Suppressor macrophage treated with lipopolysaccharide for 1 hour (primary cell): ENCODE measurements around the gene PALLD.
A peak's percentile ranks its signal among the peaks of the same experiment; 100 is the strongest.
"Not testable (repeated sequence)": the region's sequence is repeated elsewhere in the genome, so short reads cannot be mapped to it uniquely, and the experiment has no call there.

ENCODE experiments used
- DNase-seq, 3 donors: peaks; one replicate each; pipeline ENCODE4 v3.0.0-alpha.2; 2020 to 2022

PALLD gene

DNA sequence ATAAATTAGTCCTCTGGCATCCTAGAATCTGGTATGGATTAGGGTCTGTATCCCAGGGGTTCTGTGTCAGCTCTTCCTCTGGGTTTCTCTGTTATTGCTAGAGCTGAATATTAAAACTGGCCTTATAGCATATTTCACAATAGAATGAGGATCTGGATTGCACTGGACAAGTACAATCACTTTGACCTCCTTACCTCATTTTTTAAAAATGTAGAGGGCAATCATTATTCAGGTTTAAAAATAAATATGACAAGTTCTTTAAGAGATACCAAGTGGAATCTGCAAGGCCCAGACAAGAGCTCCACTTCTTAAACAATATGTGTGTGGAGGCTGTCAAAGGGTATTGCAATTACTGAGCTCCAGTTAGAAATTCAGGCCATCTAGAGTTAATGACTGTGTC is 1.4 kb downstream of the PALLD start:
- DNase-seq = peak in 1 of 3 donors; percentile 28

DNA sequence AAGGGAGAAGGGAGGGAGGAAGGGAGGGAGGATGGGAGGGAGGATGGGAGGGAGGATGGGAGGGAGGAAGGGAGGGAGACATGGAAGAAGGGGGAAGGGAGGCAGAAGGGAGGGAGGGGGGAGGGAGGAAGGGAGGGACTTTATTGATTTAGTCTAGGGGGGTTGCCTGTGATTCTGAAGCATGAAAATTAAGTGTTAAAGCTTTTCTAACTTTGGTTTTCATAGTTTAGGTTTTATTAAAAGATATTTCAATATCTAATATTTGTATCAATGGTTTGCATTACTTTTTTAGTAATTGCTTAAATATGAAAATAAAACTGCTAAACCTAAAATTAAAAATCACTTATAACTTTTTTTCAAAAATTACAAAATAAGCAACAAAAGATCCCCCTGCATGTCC is 2.4 kb downstream of the PALLD start:
- no peak for DNase-seq

DNA sequence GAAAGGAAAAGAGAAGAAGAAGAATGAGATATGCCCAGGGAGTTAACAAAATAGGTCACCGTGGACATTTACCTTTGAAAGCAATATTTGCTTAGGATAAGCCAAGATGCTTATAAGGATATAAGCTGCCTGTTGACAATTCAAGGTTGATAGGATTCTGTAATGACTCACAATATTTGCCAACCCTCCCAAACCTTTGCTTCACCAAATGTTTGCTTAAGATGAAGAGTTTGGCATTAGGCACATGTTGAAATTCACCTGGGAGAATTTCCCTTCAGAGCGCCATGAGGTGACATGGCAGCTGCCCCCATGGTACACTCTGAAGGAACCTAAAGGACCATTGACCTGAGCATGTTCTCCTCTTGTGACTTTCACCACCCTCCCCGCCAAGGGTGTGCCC is 4.6 kb downstream of the PALLD start:
- no peak for DNase-seq

DNA sequence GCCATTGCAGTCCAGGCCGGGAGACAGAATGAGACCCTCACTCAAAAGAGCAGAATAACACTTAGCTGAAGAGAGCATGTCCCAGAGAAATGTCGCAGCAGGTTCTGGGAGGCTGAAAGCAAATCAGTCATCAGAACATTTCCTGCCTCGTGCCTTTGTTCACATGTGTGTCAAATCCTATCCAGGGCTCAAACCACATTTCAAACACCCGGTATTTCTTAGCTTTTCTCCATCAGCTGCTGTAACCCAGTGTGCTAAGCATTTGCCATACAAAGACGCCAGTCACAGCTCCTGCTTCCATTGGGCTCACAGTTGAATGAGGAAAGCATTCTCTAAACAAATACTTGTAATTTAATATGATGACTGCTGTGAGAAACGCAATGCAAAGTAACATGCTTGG is 6.0 kb downstream of the PALLD start:
- DNase-seq = no peak

DNA sequence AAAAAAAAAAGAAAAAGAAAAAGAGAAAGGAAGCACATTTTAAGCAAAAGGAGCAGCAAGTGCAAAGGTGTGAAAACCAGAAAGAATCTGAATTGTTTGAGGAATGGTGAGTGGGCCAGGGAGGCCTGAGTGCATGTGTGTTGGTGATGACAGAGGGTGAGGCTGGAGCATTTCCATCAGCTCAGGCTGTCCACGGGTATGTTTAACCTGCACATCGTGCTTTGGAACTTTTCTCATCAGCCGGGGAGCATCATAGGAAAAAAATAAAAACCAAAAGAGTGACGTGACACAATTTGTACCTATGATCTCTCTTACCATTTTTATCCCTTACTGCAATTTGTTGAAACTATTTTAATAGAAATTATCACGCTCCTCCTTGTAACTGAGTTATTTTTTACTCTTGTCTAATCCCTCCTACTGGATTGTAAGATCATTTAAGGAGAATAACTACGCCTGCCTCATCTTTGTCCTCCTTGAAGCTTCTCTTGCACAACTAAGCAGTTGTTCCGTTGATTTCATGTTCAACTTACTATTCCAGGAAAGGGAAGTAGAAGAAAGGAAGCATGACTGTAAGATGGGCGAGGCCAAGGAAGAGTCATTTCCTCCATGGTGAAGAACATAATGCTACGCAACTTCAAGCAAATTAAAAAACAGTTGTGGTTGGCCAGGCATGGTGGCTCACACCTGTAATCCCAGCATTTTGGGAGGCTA is 7.0 kb downstream of the PALLD start:
- peak; percentile 85 to 99 (median 95) for DNase-seq

DNA sequence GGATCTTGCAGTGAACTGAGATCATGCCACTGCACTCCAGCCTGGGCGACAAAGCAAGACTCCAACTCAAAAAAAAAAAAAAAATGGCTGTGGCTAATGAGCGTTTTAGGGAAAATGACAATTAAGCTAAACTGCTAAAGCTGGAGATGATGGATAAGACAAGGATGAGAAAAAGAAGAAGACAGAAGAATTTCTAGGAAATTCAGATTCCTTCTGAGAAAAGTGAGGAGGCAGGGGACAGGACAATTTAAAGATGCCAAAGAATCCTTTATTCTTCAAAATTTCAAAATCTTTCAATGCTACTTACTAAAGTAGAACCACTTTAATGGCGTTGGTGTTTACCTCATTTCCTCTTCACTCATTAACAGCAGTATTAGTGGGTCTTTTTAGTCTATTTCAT is 7.7 kb downstream of the PALLD start:
- DNase-seq = no peak

DNA sequence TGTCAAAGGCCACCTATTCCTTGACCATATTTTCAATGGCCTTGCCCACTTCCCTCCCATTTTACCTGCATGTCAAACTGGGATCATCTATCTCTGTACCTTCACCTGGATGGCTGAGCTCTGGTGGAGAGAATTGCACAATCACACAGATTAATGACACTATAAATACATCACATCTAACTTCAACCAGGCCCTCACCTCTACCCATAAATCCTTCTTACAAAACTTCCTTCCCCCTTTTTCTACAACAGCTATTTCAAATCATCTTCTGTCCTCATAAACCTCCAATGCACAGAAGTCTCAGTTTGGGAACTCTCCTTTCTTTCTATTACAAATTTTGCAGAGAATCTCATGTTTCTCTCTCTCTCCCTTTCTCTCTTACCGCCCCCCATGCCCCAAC is 9.2 kb downstream of the PALLD start:
- peak in 2 of 3 donors; percentile 26 to 32 for DNase-seq

DNA sequence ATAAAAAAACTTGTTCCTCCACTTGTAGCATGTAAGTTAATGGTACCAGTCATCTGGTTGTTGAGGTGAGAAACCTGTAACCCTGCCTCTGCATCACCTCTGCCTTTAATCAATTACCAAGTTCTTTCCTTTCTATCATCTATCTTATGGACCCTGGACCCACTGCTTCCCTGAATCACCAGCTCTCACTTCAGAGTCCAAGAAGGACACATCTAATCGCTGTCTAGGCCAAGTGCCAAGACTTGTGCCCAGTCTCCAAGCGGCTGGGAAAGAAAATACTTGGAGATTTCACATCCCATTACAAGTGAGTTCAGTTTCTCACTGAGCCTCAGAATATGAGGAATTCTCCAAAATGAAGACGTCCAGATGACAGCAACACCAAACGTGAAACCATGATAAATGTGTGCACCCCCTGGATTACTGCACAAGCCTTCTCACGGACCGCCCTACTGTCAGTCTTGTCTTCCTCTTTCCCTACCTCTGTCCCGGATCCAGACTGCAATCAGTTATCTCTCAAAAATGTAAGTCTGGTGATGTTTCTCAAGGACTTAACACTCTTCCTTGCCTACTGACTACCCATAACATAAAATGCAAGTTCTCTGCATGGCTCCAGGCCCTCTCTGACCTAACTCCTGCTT is 10.4 kb downstream of the PALLD start:
- peak in 1 of 3 donors; percentile 49 for DNase-seq

DNA sequence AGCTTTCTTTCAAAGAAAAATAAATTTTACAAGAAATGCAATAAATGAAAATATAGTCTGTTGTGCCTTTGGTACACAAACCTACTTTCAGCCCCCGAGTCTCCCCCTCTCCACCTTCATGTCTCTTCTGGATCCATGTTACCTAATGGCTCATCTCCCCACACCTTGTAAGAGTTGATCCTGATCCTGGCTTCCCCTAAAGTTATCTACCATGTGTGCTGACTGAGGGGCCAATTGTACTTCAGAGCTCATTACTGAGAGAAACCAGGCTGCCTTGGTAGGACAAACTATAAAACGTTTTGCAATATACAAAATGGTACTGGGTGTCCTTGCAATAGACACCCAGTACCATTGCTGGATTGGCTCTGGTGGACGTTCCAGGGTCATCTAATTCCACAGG is 11.8 kb downstream of the PALLD start:
- DNase-seq = no peak

DNA sequence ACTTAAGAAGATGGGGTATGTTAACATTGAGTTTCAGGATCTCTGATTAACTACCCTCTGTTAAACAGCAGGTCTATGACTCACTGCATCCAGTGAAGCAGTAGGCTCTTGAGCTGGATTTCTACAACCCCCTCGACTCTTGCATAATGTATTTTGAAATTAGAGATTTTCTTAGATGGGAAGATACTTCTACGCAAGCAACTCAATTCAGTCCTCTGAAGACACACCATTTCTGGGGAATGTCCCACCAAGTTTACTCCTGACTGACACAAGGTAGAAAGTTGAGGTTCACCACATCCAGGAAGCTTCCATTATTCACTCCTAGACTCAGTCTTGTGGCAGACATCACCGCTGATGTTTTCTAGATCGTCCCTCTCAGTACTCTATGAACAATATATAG is 12.9 kb downstream of the PALLD start:
- peak; percentile 84 to 99 (median 98) for DNase-seq

DNA sequence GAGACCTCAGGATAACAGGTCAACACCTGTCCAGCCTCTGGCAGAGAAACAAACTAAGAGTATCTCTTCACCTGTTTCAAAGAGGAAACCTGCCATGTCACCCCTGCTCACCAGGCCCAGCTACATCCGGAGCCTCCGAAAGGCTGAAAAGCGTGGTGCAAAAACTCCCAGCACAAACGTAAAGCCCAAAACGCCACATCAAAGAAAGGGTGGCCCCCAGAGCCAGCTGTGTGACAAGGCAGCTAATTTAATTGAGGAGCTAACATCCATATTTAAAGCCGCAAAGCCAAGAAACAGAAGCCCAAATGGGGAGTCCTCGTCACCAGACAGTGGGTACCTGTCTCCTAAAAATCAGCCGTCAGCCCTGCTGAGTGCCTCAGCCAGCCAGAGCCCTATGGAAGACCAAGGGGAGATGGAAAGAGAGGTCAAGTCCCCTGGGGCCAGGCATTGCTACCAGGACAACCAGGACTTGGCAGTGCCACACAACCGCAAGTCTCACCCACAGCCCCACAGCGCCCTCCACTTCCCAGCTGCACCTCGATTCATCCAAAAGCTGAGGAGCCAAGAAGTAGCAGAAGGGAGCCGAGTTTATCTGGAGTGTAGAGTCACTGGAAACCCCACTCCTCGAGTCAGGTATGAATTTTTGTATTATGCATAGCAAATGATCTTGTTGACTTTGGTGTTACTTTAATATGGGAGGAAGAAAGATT is 15.1 kb downstream of the PALLD start:
- no peak for DNase-seq

DNA sequence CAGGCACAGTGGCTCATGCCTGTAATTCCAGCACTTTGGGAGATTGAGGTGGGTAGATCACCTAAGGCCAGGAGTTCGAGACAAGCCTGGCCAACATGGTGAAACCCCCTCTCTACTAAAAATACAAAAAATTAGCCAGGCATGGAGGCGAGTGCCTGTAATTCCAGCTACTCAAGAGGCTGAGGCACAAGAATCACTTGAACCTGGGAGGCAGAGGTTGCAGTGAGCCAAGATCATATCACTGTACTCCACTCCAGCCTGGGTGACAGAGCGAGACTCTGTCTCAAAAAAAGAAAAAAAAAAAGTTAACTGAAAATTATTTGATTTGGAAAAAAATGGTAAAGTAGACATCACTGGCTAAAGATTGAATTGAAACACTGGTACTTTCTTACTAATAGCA is 17.0 kb downstream of the PALLD start:
- not testable (repeated sequence) for DNase-seq

DNA sequence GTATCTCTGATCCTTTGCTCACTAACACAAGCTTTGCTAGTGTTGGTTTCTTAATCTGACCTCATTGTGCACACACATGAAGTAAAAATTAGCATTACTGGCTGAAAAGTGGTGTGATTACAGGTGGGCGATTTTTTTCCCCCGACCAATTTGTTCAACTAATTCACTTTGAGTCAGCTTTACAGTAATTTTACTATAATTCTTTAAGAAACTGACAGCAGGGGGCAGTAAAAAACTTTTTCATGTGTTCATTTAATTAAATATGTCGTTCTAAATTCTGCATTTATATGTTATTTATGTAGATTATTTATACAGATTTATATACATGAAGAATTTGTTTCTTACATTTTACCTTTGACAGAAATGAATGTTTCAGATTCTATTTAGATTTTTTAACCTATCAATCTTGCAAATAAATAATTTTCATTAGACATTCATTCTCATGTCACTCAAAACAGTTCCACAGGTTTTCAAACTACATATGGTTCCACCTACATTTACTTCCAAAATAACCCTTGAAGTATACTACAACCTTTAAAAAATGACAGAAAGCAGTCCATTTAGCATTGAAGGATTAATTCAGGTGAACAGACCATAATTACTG is 17.5 kb downstream of the PALLD start:
- DNase-seq = peak; percentile 67 to 80 (median 78)

DNA sequence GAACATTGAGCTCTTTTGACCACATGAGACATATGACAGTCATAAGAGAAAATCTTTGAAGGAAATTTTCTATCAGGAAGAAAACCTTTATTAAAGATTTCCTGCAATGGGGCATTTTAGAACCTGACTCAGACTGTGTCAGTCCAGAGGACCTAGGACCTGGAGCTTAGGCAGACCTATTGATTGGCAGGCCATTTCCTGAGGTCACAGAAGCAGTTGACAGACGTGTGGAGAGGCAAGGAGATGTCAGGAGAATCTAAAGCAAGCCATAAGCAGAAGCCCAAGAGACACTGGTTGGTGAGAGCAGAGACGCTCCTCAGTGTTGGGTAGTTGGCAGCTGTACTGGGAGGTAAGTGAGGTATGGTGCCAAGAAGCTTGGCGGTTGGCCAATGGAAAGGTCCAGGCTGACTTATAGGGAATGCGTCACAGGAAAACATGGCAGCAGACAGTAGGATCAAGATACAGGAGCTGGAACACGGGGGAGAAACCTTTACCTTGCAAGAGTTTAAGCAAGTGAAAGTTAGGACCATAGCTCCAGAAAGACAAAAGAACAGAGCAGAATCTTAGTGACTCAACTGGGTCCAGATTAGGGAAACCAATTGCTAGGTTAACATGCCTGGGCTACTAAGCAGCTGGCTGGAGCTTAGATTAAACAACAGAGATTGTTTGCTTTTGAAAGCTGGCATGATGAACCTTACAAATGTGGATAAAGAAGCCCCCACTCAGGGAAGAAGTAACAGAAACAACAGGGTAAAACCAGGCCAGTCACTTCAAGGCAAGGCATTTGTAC is 18.6 kb downstream of the PALLD start:
- no peak for DNase-seq

DNA sequence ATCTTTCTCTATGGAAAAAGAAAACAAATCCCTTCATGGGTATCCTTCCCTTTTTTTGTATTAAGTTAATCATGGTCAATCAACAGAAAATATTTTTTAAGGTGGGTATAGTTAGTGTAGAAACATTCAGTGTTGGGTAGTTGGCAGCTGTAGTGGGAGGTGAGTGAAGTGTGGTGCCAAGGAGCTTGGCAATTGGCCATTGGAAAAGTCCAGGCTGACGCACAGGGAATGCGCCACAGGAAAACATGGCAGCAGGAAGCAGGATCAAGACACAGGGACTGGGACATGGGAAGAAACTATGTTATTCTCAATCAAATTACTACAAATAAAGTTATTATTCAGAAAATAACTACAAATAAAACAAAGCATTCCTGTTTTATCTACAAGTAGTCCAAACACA is 20.0 kb downstream of the PALLD start:
- no peak for DNase-seq

DNA sequence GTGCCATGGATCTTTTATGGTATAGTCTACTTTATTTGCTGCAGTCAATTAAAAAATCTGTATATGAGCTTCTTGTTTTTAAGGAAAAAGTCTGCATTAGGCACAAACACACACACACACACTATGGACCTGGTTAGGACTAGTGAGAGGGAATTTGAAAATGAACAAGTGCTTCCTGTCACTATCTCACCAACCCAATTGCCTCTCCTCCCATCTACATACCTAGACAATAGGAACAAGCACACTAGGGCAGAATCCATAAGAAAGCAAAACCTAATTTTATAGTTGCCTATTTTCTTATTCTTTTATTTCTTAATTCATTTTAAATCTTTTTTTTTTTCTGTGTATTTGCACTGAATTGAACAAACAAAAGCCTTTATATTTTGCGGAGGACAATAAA is 22.7 kb downstream of the PALLD start:
- no peak for DNase-seq

DNA sequence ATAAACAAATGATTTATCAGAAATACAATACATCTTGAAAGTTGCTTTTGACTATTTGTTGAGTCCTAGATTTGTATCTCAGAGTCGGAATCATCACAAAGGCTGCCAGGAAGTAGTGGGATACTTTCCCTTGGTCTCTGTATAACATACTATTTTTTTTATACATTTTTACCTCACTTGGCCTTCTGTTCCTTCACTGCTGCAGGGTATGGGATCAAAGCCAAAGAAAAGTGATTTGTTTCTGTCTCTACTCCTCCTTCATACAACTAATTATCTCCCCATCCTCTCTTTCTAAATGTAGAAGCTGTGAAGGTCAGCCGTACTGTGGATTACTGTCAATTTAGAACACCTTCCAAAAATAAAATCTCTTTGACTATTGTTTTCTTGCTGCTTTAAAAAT is 24.9 kb downstream of the PALLD start:
- DNase-seq = no peak

DNA sequence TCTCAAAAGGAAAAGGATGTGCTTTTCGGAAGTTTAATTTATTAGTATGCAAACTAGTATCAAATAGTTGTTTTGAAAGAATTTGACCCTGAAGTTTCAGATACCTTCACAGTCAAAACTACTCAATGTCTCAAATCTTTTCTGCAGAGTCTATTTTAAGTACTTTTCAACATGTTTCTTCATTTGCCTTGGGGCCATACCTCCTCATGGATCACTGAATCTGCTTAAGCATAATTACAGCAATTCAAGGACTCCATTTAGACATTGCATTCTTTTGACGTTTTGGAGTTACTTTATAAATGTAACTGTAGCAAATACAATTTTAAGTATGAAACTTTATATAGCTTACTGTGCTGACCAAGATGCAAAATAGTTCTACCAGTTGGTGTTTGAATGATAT is 25.5 kb downstream of the PALLD start:
- DNase-seq = no peak

DNA sequence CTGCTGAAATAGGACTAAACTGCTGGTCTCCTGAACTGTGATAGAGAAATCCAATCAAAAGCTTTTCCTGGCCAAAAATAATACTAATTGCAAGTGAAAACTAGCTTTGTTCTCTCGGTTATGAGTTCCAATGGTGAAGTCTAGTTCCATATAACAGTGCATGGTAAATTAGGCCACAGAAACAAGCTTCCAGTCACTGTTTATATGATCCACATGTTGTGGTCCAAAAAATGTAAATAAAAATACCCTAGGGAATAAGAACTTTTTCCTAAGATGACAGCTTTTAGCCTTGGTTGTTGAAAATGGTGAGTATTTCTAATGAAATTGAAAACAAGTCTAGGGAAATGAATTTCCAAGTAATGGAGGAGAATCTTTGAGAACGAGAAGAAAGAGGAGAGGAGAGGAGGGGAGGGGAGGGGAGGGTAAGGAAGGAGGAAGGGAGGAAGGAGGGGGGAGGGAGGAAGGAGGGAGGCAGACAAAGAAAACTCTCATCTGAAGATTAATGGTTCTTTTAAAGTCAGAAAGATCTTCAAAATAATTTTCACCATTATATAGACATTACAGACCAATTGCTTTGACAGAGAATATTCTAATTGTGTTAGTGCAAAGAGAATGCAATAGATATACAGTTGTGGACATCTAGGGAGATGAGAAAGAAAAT is 26.1 kb downstream of the PALLD start:
- no peak for DNase-seq

DNA sequence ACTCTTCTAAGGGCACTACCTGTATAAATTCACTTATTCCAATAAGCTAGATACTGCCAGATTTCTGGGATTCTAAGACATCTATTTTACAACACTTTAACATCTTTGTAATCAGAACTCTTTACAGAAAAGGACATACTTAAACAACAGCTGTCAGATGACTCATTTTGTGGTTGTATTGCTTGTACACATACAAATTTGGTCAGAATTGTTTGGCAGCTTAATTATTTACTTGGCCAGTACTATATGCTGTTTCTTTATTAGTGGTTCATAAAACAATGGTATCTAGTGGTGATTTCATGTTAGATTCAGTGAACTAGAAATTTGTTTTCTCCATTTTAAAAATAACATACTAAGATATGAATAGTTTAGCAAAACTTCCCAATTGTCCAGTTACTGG is 27.2 kb downstream of the PALLD start:
- peak in 2 of 3 donors; percentile 38 to 44 for DNase-seq

DNA sequence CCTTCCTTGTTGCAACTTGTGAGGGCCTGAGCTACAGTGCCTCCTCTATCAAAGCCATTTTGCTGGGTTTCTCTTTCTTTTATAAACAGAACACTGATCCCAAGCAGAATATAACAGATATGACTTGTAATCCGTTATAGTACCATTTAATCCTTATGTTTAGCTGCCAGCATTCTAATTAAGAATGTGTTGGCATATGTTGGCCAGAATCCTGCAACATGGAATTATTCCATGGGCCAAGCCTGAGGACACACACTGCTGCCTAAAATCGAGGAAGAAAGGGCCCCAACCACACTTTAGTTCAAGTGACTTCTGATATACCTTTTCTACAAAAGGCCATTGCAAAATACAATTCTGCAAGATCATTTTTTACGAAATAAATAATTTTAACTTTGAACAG is 28.0 kb downstream of the PALLD start:
- DNase-seq = no peak

DNA sequence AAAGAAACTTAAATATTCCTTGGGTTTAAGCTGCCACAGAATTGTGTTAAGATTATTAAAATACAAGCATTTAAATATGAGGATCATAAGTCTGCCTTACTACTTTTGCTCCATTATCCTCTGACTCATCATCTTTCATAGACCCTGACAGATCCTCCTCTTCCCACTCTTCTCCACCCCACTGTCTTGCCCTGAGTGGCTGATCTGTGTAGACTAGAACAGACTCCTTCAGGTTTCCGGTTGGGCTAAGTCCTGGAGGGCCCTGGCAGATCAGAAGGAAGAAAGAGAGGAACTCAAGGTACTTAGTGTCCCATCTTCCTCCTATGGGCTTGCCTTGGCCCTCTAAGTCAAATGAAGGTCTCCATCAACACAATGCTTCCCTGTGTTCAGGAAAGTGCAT is 30.7 kb downstream of the PALLD start:
- no peak for DNase-seq
